SJCRH30 (cell line): ENCODE measurements around the gene ATP6V1B1. TPM values are rescaled to one million over a fixed set of nuclear protein-coding genes. Genes with fewer than 3 reads are reported as not detected.

Experiments
- DNase-seq, 2 experiments: peaks; one replicate each; pipeline ENCODE4 v3.0.0-alpha.2; 2015 to 2020
- H3K27ac ChIP-seq: fragments of 250-450 bp; sonication (Bioruptor Pico); 2 replicates; pipeline ENCODE4 v1.5.1; 2020; ENCODE audit warnings: mild to moderate bottlenecking, moderate library complexity
- H3K27me3 ChIP-seq: fragments of 250-450 bp; sonication (Bioruptor Pico); 2 replicates; pipeline ENCODE4 v1.5.1; 2020; ENCODE audit warnings: mild to moderate bottlenecking, moderate library complexity
- H3K36me3 ChIP-seq: fragments of 250-450 bp; sonication (Bioruptor Pico); 2 replicates; pipeline ENCODE4 v1.5.1; 2020; ENCODE audit warnings: mild to moderate bottlenecking, moderate library complexity
- H3K4me1 ChIP-seq: fragments of 250-450 bp; sonication (Bioruptor Pico); 2 replicates; pipeline ENCODE4 v1.5.1; 2020; ENCODE audit warnings: mild to moderate bottlenecking, moderate library complexity
- H3K4me3 ChIP-seq: fragments of 250-450 bp; sonication (Bioruptor Pico); 2 replicates; pipeline ENCODE4 v1.5.1; 2020; ENCODE audit warnings: mild to moderate bottlenecking, moderate library complexity
- H3K9me3 ChIP-seq: fragments of 250-450 bp; sonication (Bioruptor Pico); replicated peaks from 2 replicates; pipeline ENCODE4 v1.5.1; 2020; ENCODE audit warnings: mild to moderate bottlenecking, moderate library complexity
- total RNA-seq: library from RNA; depleted of rRNA; stranded (reverse); fragments of >200 nt; shearing (Covaris generic); gene quantifications from 2 replicates; pipeline ENCODE4 v1.2.3, GENCODE V29; 2014

ATP6V1B1 gene
- total RNA-seq, 1 experiment from 2014 or later, result 1.6 TPM

DNA sequence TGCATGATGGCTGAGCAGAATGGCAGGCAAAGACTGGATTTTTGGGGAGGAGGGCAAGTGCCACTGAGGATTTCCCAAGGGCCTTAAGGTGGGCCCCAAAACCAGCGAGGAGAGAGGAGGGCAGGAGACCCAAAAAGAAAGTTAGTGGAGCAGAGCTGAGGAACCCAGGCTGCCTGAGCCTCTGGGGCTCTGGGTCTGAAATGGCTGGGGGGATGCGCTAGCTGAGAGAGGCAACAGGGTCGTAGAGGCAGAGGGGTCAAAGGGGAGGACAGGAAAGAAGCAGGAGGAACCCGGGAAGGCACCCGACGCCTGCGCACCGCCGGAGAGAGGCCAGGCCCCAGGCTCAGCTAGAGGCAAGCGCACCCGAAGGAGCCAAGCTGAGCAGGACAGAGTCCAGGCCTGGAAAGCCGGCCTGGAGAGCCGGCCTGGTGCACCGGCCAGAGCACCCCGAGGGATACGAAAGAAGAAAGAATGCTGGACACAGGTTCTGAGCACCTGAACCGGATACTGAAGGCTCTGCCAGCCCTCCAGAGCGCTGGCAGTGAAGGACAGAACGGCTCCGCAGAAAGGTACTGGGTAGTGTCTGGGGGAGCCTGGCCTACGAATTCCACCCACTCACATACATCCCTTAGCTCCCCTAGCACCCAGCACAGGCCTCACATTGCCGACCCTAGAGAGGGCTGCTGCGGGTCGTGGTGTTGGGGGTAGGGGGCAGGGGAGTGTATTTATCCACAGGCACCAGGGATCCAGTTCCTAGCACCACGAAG is 39.5 kb upstream of the ATP6V1B1 start:
- H3K27me3 ChIP-seq, result peaks cover 18% of the 10 kb centered on the region
- H3K4me3 ChIP-seq, result no peak overlapping the region
- DNase-seq, result no peak
- H3K9me3 ChIP-seq, result no peaks in the 10 kb centered on the region; the same call in 1 of the 2 replicates
- no peaks in the 10 kb centered on the region for H3K36me3 ChIP-seq
- peaks cover 3% of the 10 kb centered on the region; the same call in 1 of the 2 replicates for H3K4me1 ChIP-seq
- no peak overlapping the region for H3K27ac ChIP-seq

DNA sequence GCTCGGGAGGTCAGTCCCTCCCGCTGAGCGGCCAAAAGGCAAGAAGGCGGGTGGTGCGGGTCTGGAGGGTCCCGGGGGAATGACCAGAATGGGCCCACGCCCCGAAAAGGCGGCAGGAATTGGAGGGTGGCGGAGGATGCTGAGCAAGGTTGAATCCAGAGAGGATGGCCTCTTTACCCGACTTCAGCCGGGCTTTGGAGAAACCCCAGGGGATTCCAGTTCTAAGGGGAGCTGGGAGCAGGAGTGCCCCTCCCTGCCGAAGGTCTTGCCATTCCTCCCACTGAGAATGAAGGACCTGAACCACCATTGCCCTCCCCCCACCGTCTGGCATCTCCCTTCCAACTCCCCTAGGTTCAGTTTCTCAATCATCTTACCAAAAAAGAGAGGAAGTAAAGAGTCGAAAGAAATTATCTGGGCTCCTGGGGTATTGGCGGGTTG is 38.9 kb upstream of the ATP6V1B1 start:
- H3K27me3 ChIP-seq, result peaks cover 18% of the 10 kb centered on the region
- no peak overlapping the region for H3K27ac ChIP-seq
- H3K4me3 ChIP-seq, result no peak overlapping the region
- DNase-seq, result no peak
- no peaks in the 10 kb centered on the region; the same call in 1 of the 2 replicates for H3K9me3 ChIP-seq
- H3K36me3 ChIP-seq, result no peaks in the 10 kb centered on the region
- peaks cover 3% of the 10 kb centered on the region; the same call in 1 of the 2 replicates for H3K4me1 ChIP-seq

DNA sequence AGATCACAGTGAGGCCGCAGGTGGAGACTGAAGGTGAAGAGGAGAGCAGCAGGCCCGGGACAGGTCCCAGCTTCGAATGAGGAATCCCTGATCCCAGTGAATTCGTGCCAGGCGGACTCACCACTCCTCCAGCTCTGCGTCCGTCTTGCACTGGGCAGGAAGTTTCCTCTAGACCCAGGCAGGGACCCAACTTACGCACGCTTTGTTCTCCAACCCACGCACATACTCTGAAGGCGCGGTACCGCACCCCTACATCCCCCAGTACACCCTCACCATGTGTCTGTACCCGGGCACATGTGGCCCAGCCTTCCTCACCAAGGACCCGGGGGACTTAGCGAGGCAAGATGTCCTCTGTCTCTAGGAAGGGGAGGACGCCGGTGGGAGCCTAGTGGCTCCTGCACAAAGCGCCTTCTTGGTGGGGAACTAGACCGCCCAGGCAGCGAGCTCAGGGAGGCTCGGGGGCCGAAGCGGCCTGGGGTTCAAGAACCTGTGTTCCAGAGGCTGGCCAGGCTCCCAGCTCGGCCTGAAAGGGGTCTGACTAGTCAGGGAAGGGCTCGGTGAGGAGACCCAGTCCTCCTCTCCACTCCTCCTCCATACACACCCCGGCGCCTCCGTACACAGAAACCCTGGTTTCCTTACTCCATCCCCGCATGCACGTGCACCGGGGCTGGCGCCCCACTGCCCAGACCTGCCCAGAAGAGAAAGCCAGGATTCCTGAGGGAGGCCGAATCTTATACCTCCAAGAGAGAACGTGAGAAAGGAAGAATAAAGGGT is 38.3 kb upstream of the ATP6V1B1 start:
- Histone ChIP-seq H3K27me3 (peaks cover 14% of the 10 kb centered on the region), H3K27ac (no peak overlapping the region), H3K36me3 (no peaks in the 10 kb centered on the region), H3K4me1 (peaks cover 5% of the 10 kb centered on the region; the same call in 1 of the 2 replicates), H3K9me3 (no peaks in the 10 kb centered on the region; the same call in 1 of the 2 replicates), H3K4me3 (no peak overlapping the region)
- DNase-seq, result no peak

DNA sequence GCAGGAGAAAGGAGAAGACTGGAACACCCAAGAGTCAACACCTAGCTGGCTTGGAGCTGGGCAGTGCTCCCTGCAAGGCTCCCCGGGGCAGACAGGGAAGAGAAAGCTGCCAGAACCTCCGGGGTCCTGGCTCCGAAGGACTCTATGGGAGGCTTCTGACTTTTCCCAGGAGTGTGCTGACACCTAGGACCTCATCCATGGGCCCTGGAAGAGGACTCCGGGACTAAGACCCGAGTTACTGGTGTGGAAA is 37.8 kb upstream of the ATP6V1B1 start:
- Histone ChIP-seq H3K4me1 (peaks cover 7% of the 10 kb centered on the region; the same call in 1 of the 2 replicates), H3K27me3 (peaks cover 11% of the 10 kb centered on the region), H3K9me3 (no peaks in the 10 kb centered on the region; the same call in 1 of the 2 replicates), H3K27ac (no peak overlapping the region), H3K36me3 (peaks cover under 1% of the 10 kb centered on the region; the same call in 1 of the 2 replicates), H3K4me3 (no peak overlapping the region)
- no peak for DNase-seq

GRCh38 chr2:70898363-70899240 is 37.1 kb upstream of the ATP6V1B1 start:
- Histone ChIP-seq H3K36me3 (peaks cover 6% of the 10 kb centered on the region; the same call in 1 of the 2 replicates), H3K4me3 (no peak overlapping the region), H3K27ac (no peak overlapping the region), H3K27me3 (peaks cover 9% of the 10 kb centered on the region), H3K9me3 (no peaks in the 10 kb centered on the region), H3K4me1 (peaks cover 7% of the 10 kb centered on the region; the same call in 1 of the 2 replicates)
- DNase-seq, result no peak

DNA sequence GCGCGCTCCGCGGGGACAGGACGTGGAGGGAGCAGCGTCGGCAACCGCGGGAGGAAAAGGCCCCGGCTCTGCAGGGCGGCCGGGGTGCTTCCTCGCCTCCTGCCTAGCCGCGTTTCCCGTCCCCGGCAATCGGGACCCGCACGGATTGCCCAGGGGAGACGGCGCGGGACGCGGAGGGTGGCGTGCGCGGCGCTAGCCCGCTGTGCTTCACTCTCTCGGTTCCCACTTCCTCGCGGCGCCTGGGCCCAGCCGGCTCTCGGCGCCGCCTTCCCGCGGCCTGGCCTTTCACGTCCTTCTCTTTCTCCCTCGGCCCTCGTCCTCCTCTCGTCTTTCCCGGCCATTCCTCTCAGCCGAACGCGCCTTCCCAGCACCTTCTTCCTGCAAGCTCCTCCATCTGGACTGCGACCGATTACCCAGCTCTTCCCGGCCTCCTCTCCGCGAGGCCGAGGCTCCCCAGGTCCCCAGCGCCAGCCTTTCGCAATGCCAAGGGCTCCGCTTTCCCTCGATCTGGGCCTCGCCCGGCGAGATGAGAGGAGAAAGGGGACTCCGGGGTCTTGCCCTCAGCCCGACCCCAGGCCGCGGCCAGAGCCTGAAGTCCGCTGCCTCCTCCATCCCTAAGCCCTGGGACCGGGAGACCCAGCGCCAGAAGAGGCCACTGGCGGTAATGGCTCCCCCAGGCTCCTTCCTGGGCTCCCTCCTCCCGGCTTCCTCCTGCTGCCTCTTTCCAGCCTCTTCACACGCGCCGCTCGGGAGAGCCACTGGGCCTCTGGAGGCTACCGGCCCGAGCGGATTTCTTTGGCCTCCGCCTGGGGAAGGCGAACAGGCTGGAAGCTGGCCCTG is 34.3 kb upstream of the ATP6V1B1 start:
- H3K9me3 ChIP-seq, result no peaks in the 10 kb centered on the region
- peak overlapping the region; percentile 73 for H3K27ac ChIP-seq
- H3K4me1 ChIP-seq, result peaks cover 7% of the 10 kb centered on the region; the same call in 1 of the 2 replicates
- H3K27me3 ChIP-seq, result peaks cover 9% of the 10 kb centered on the region; the same call in 1 of the 2 replicates
- peak; percentile 64 to 72 for DNase-seq
- H3K36me3 ChIP-seq, result peaks cover 12% of the 10 kb centered on the region
- H3K4me3 ChIP-seq, result peak overlapping the region; percentile 88

DNA sequence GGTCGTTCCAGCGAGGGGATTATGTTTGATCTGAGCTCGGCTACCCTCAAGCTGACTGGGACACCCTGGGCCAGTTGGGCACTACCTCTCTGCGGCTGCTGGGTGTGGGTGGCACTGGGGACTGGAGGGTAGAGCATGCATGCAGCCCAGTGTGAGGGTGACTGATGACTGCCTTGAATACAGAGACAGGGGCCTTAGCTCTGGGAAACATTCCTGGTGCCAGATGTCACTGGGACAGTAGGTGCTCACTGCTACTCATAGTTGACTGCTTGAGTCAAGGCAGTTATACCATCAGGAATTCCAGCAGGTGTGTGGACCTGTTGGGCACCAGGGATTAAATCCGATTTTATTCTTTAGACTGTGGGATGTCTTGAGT is 33.6 kb upstream of the ATP6V1B1 start:
- no peak for DNase-seq
- H3K9me3 ChIP-seq, result no peaks in the 10 kb centered on the region
- H3K27ac ChIP-seq, result peak overlapping the region; percentile 73
- H3K4me1 ChIP-seq, result peaks cover 7% of the 10 kb centered on the region; the same call in 1 of the 2 replicates
- H3K36me3 ChIP-seq, result peaks cover 12% of the 10 kb centered on the region
- peak overlapping the region; percentile 88 for H3K4me3 ChIP-seq
- H3K27me3 ChIP-seq, result peaks cover 9% of the 10 kb centered on the region; the same call in 1 of the 2 replicates

- H3K27me3 ChIP-seq, result peaks cover 9% of the 10 kb centered on the region; the same call in 1 of the 2 replicates
- H3K4me3 ChIP-seq, result no peak overlapping the region
- H3K27ac ChIP-seq, result no peak overlapping the region
- no peaks in the 10 kb centered on the region for H3K9me3 ChIP-seq
- H3K4me1 ChIP-seq, result peaks cover 7% of the 10 kb centered on the region; the same call in 1 of the 2 replicates
- H3K36me3 ChIP-seq, result peaks cover 12% of the 10 kb centered on the region
- DNase-seq, result no peak
These were observed 33.1 kb upstream of the ATP6V1B1 start for GRCh38 chr2:70902579-70902978.

DNA sequence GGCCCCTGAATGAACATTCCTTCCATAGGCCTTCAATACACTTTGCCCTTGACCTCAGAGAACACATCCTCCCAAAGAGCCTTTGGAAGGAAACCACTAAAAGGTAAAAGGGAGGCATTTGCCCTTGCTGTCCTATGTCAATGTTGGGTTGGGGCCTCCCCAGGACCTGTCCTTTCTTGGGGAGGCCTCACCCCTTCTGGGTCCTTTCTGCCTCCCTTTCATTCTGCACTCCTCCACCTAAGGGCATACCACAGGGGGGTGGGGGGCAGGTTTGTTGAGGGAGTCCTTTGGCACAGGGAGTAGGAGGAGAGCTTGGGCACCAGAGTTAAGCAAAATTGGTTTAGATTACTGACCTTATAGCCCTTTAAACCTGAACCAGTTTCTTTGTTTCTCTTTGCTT is 32.5 kb upstream of the ATP6V1B1 start:
- peaks cover 9% of the 10 kb centered on the region; the same call in 1 of the 2 replicates for H3K27me3 ChIP-seq

DNA sequence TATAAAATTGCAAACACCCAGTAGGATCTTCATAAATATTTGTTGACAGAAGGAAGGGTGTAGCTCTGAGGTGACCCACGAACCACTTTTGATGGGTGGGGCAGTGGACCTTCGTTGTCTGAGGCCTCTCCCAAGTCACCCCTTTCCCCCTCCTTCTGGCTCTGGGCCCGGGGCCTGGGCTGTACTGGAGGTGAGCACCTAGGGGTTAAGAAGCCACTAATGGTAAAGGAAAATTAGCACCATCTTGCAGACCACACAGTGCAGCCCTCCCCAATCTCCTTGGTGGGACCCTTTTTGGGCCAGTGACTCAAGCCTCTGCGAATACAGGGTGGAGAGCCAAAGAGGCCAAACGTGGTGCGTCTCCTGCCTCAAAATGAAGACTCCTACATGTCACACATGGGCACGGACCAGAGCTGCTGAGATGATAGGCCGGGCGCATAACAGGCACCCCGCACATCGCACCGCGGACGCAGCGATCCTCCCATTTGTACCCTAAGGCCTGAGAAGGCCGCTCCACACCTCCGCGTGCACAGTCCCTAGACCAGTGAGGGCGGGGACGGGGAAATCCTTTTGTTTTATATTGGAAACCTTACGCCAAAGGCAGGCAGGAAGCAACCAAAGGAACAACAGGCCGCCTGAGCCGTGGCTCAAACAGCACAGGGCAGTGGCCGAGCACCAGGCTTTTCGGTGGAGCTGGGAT is 31.9 kb upstream of the ATP6V1B1 start:
- peaks cover 9% of the 10 kb centered on the region; the same call in 1 of the 2 replicates for H3K27me3 ChIP-seq
- DNase-seq, result no peak

More for the DNA sequence above, 32.5 kb upstream of the ATP6V1B1 start:
- Histone ChIP-seq H3K4me1 (peaks cover 7% of the 10 kb centered on the region; the same call in 1 of the 2 replicates), H3K27ac (no peak overlapping the region), H3K36me3 (peaks cover 12% of the 10 kb centered on the region), H3K9me3 (no peaks in the 10 kb centered on the region), H3K4me3 (no peak overlapping the region)
- no peak for DNase-seq

GRCh38 chr2:70904371-70905216 is 31.1 kb upstream of the ATP6V1B1 start:
- peaks cover 5% of the 10 kb centered on the region; the same call in 1 of the 2 replicates for H3K4me1 ChIP-seq
- H3K27me3 ChIP-seq, result peaks cover 1% of the 10 kb centered on the region; the same call in 1 of the 2 replicates
- no peaks in the 10 kb centered on the region for H3K9me3 ChIP-seq
- H3K27ac ChIP-seq, result no peak overlapping the region
- no peak for DNase-seq
- peaks cover 15% of the 10 kb centered on the region for H3K36me3 ChIP-seq
- H3K4me3 ChIP-seq, result no peak overlapping the region

More for the DNA sequence above, 31.9 kb upstream of the ATP6V1B1 start:
- Histone ChIP-seq H3K4me3 (no peak overlapping the region), H3K27ac (no peak overlapping the region), H3K36me3 (peaks cover 12% of the 10 kb centered on the region), H3K9me3 (no peaks in the 10 kb centered on the region), H3K4me1 (peaks cover 7% of the 10 kb centered on the region; the same call in 1 of the 2 replicates)
